Esophagus squamous epithelium (tissue), 5 donors: ENCODE measurements around the gene FAM8A1. TPM values are rescaled to one million over a fixed set of nuclear protein-coding genes. Genes with fewer than 3 reads are reported as not detected.
"Not testable (repeated sequence)": the region's sequence is repeated elsewhere in the genome, so short reads cannot be mapped to it uniquely, and the experiment has no call there.

ENCODE experiments used
- DNase-seq: peaks from one replicate; lab custom pipeline; 2025; lab: John Stamatoyannopoulos, UW
- H3K27ac ChIP-seq, 4 donors: fragments of 200-600 bp; sonication (generic); one replicate each; pipeline ENCODE4 v1.5.1; 2016 to 2019; ENCODE audit warnings: mild to moderate bottlenecking in 1 of 4
- H3K27me3 ChIP-seq, 4 donors: fragments of 200-600 bp; sonication (generic); 1 replicate in 3 of 4; 2 replicates in 1 of 4; pipeline versions ENCODE4 v1.5.1 to v1.6.0; 2017 to 2021; ENCODE audit warnings: antibody characterized with exemption in 1 of 4
- H3K36me3 ChIP-seq, 3 donors: fragments of 200-600 bp; sonication (generic); one replicate each; pipeline ENCODE4 v1.5.1; 2016 to 2019
- H3K4me1 ChIP-seq, 3 donors: fragments of 200-600 bp; sonication (generic); one replicate each; pipeline ENCODE4 v1.5.1; 2017 to 2019
- H3K4me3 ChIP-seq, 4 donors: fragments of 200-600 bp; sonication (generic); 1 replicate in 3 of 4; 2 replicates in 1 of 4; pipeline ENCODE4 v1.5.1; 2016 to 2019; ENCODE audit warnings: mild to moderate bottlenecking in 2 of 4, moderate library complexity in 1 of 4
- H3K9me3 ChIP-seq, 3 donors: fragments of 200-600 bp; sonication (generic); one replicate each; pipeline ENCODE4 v1.5.1; 2016 to 2019
- CTCF ChIP-seq, 6 experiments: fragments of 450-650 bp in 4 of 6; fragments of 200-600 bp in 2 of 6; sonication (generic) in 2 of 6; IDR thresholded peaks; one replicate each; pipeline ENCODE4 v1.5.1; 2016 to 2019; ENCODE audit warnings: antibody characterized with exemption in 6 of 6, mild to moderate bottlenecking in 4 of 6, moderate library complexity in 4 of 6
- POLR2A ChIP-seq, 4 donors: fragments of 450-650 bp; IDR thresholded peaks; one replicate each; pipeline ENCODE4 v1.6.1; 2017; ENCODE audit warnings: antibody characterized with exemption in 4 of 4, mild to moderate bottlenecking in 4 of 4, moderate library complexity in 3 of 4
- WGBS, 2 donors: methylation state at CpG; one replicate each; pipeline ENCODE4 v1.1.5; 2018; 5-methylcytosine and 5-hydroxymethylcytosine counted together
- intact Hi-C: fragments of 100-400 bp; cut with DNase I; formaldehyde crosslinking; loops from one replicate; pipeline ENCODE4 v1.15.0; 2022
- total RNA-seq, 4 donors: library from RNA; depleted of rRNA; stranded (reverse); fragments of >200 nt; gene quantifications; one replicate each; pipeline ENCODE4 v1.1.0, GENCODE V29; 2016
- donor health status: DM: yes; HTN: yes; CAD: no.

The FAM8A1 gene
- total RNA-seq, 4 donors from 2014 or later, result 12.4 to 19.5 (median 16.1) TPM

DNA sequence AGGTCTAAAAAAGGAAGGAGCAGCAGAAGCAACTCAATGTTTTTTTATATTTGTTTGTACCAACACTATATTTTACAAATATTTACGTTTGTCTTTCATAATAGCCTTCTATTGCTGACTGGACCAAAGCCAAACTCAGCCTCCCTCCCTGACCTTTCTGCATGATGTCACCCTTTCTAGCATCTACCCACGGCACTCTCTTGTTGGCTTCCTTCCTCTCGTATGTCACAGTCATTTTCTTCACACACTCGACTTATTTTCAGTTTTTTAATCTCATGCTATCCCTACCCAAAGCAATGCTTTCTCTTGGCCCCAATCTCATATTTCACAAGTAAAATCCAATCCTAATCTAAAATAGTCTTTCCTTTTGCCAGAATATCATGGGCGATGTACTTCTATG lies 16.3 kb upstream of the FAM8A1 start:
- H3K36me3 ChIP-seq, result no peaks in the 10 kb centered on the region
- H3K27me3 ChIP-seq, result peaks cover 0 to 6% (median 0%) of the 10 kb centered on the region in 4 donors
- H3K27ac ChIP-seq, result peak overlapping the region in 3 of 4 donors; percentile 49 to 75 (median 69)
- DNase-seq, result no peak
- intact Hi-C loops, result loop anchor here (5.0 to 10.0 kb wide), 3 partner anchors 221 to 422 kb away; partner anchors contain the start of gene RBM24
- 17 to 19% methylated on average over 5 of the region's 5 CpGs for WGBS, 2 donors
- no peaks in the 10 kb centered on the region for H3K9me3 ChIP-seq
- H3K4me1 ChIP-seq, result peaks cover 0 to 27% (median 0%) of the 10 kb centered on the region in 3 donors
- no peak for TF ChIP-seq POLR2A (IDR thresholded peaks at IDR 0.05)
- TF ChIP-seq CTCF (IDR thresholded peaks at IDR 0.05), result no peak
- peak overlapping the region in 1 of 4 donors; percentile 15 for H3K4me3 ChIP-seq

DNA sequence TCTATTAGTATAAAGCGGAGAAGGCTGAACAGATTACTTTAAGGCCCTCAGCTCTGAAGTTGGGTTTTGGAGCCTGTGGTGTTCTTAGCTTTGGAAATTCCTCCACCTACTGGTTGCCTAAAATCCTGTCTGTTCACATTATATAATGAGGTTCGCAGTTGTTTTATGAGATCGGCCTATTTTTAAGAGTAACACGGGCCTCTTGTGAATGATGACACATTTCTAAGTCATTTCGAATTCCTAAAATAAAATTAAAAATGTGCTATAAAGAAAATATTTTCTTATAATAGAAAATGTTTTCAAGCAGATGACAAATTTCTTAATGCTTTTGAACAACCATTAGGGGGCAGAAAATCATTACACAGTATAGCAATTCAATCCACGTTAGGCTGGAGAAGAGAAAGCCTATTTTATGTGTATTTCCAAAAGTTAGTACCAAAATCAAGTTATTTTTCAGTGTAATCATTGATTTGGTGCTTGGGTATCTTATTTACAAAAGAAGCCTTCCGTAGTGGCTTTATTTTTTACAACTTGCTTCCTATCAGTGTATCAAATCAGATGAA lies 15.8 kb upstream of the FAM8A1 start:
- no peaks in the 10 kb centered on the region for H3K9me3 ChIP-seq
- peaks cover 0 to 6% (median 0%) of the 10 kb centered on the region in 4 donors for H3K27me3 ChIP-seq
- H3K27ac ChIP-seq, result peak overlapping the region in 3 of 4 donors; percentile 49 to 75 (median 69)
- peak overlapping the region in 2 of 4 donors; percentile 15 to 16 for H3K4me3 ChIP-seq
- TF ChIP-seq POLR2A (IDR thresholded peaks at IDR 0.05) (no peak), CTCF (IDR thresholded peaks at IDR 0.05) (peak; percentile 77 to 89 (median 84))
- peaks cover 0 to 27% (median 0%) of the 10 kb centered on the region in 3 donors for H3K4me1 ChIP-seq
- no peaks in the 10 kb centered on the region for H3K36me3 ChIP-seq
- intact Hi-C loops, result loop anchor here (5.0 to 10.0 kb wide), 3 partner anchors 220 to 422 kb away; partner anchors contain the start of gene RBM24
- no peak for DNase-seq
- 3 to 5% methylated on average over 7 of the region's 7 CpGs for WGBS, 2 donors

- Histone ChIP-seq H3K36me3 (no peaks in the 10 kb centered on the region), H3K4me3 (no peak overlapping the region), H3K9me3 (no peaks in the 10 kb centered on the region), H3K4me1 (peaks cover 0 to 19% (median 0%) of the 10 kb centered on the region in 3 donors), H3K27me3 (no peaks in the 10 kb centered on the region), H3K27ac (no peak overlapping the region)
- WGBS, 2 donors, result 74 to 82% methylated on average over 6 to 7 of the region's 7 CpGs
- peak in 1 of 6 experiments; percentile 32 for TF ChIP-seq CTCF (IDR thresholded peaks at IDR 0.05)
- no peak for TF ChIP-seq POLR2A (IDR thresholded peaks at IDR 0.05)
- DNase-seq, result no peak
- intact Hi-C loops, result loop anchor here (10.0 kb wide), 2 partner anchors 219 to 301 kb away; partner anchors contain the start of gene RBM24
These were observed 14.2 kb upstream of the FAM8A1 start for GRCh38 chr6:17585766-17586490.

- H3K4me1 ChIP-seq, result peaks cover 0 to 18% (median 0%) of the 10 kb centered on the region in 3 donors
- DNase-seq, H3K27me3 ChIP-seq, H3K9me3 ChIP-seq, H3K27ac ChIP-seq, H3K36me3 ChIP-seq, H3K4me3 ChIP-seq: not testable (repeated sequence)
- intact Hi-C loops, result loop anchor here (10.0 kb wide), 2 partner anchors 218 to 302 kb away; partner anchors contain the start of gene RBM24
- 93% methylated on average over 13 of the region's 13 CpGs for WGBS, 2 donors
These were observed 13.5 kb upstream of the FAM8A1 start for GRCh38 chr6:17586623-17587022.

- no peak overlapping the region for H3K27ac ChIP-seq
- H3K4me1 ChIP-seq, result peaks cover 0 to 17% (median 0%) of the 10 kb centered on the region in 3 donors
- WGBS, 2 donors, result 92 to 93% methylated on average over 6 of the region's 6 CpGs
- TF ChIP-seq POLR2A (IDR thresholded peaks at IDR 0.05) (no peak), CTCF (IDR thresholded peaks at IDR 0.05) (no peak)
- no peak for DNase-seq
- no peaks in the 10 kb centered on the region for H3K9me3 ChIP-seq
- H3K27me3 ChIP-seq, result no peaks in the 10 kb centered on the region
- no peak overlapping the region for H3K4me3 ChIP-seq
- intact Hi-C loops, result loop anchor here (10.0 kb wide), 2 partner anchors 217 to 303 kb away; partner anchors contain the start of gene RBM24
- no peaks in the 10 kb centered on the region for H3K36me3 ChIP-seq
These were observed 12.1 kb upstream of the FAM8A1 start for GRCh38 chr6:17588011-17588410.
